ENCODE measurements around the gene CLEC16A. TPM values are rescaled to one million over a fixed set of nuclear protein-coding genes. Genes with fewer than 3 reads are reported as not detected.

The CLEC16A gene
- polyA plus RNA-seq, 1 experiment = 11.9 TPM

DNA sequence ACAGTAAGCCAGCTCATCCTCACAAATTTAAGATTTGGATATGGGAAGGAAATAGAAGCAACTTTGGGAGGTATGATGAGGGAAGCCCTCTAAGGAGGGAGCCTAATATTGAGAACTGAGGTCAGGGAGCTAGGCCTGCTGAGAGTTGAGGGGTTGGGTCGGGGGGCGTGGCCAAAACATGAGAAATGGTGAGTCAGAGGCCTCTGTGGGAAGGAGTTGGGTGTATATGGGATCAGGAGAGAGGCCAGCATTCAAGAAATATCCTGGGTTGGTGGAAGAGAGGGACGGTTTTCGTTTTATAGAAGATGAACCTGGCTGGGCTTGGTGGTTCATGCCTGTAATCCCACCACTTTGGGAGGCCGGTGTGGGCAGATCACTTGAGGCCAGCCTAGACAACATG, 48.4 kb downstream of the CLEC16A start:
- Histone ChIP-seq H3K27ac (ENCODE audit: low read depth, low read length) (peak overlapping the region; percentile 95), H3K4me3 (ENCODE audit: low read depth, low read length) (no peak overlapping the region), H3K9me3 (ENCODE audit: control insufficient read depth, insufficient read depth, low read length) (no peaks in the 10 kb centered on the region), H3K27me3 (ENCODE audit: control insufficient read depth, insufficient read depth, low read length) (no peaks in the 10 kb centered on the region)
- TF ChIP-seq, protein P1, sequence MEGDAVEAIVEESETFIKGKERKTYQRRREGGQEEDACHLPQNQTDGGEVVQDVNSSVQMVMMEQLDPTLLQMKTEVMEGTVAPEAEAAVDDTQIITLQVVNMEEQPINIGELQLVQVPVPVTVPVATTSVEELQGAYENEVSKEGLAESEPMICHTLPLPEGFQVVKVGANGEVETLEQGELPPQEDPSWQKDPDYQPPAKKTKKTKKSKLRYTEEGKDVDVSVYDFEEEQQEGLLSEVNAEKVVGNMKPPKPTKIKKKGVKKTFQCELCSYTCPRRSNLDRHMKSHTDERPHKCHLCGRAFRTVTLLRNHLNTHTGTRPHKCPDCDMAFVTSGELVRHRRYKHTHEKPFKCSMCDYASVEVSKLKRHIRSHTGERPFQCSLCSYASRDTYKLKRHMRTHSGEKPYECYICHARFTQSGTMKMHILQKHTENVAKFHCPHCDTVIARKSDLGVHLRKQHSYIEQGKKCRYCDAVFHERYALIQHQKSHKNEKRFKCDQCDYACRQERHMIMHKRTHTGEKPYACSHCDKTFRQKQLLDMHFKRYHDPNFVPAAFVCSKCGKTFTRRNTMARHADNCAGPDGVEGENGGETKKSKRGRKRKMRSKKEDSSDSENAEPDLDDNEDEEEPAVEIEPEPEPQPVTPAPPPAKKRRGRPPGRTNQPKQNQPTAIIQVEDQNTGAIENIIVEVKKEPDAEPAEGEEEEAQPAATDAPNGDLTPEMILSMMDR (IDR thresholded peaks at IDR 0.05; ENCODE audit: low read depth, low read length) = no peak
- peak; percentile 75 for DNase-seq (ENCODE audit: low read depth, low spot score)
- ChIA-PET CTCF (interaction anchor here (0.6 kb wide), 1 partner anchor 1015 kb away, joined by 3 read pairs; no protein-coding TSS in a partner anchor), POLR2A (interaction anchor here (2.2 kb wide), 1 partner anchor 112 kb away, joined by 5 read pairs; no protein-coding TSS in a partner anchor)

DNA sequence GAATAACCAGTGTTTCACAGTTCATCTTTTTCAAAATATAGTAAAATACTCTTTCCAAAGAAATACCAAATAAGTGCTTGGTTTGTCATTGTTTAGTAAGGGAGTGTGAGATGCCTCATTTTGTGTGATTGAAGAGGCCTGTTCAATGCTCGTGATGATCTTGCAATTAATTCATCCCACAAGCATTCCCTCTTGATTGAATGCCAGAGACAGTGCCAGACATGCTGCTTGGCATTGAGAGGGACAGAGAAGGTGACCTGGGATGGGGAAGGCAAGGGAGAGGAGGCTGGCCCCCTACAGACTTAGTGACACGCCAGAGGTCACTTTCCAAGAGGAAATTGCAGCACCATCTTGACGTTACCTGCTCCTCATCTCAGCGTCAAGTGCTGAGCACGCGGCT, 49.3 kb downstream of the CLEC16A start:
- H3K27me3 ChIP-seq (ENCODE audit: control insufficient read depth, insufficient read depth, low read length) = no peaks in the 10 kb centered on the region
- TF ChIP-seq, protein P1 (IDR thresholded peaks at IDR 0.05; ENCODE audit: low read depth, low read length) = no peak
- no peak overlapping the region for H3K27ac ChIP-seq (ENCODE audit: low read depth, low read length)
- no peaks in the 10 kb centered on the region for H3K9me3 ChIP-seq (ENCODE audit: control insufficient read depth, insufficient read depth, low read length)
- POLR2A ChIA-PET = interaction anchor here (2.2 kb wide), 1 partner anchor 111 kb away, joined by 5 read pairs; no protein-coding TSS in a partner anchor
- H3K4me3 ChIP-seq (ENCODE audit: low read depth, low read length) = no peak overlapping the region
- CTCF ChIA-PET = no interaction called here
- no peak for DNase-seq (ENCODE audit: low read depth, low spot score)

DNA sequence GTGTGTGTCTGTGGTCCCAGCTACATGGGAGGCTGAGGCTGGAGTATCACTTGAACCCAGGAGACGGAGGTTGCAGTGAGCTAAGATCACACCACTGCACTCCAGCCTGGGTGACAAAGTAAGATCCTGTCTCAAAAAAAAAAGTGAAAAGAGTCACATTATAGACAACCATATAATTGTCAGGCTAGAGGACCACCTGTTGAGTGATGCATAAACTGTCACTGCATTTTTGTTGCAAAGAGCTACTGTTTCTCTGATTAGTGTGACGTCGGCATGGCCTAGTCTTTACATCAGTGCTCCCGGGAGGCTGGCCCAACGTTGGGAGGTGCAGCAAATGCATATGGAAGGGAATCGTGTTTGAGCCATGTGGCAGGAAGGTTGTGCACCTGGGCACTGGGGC, 50.2 kb downstream of the CLEC16A start:
- TF ChIP-seq, protein P1 (IDR thresholded peaks at IDR 0.05; ENCODE audit: low read depth, low read length) = no peak
- POLR2A ChIA-PET = no interaction called here
- Histone ChIP-seq H3K4me3 (ENCODE audit: low read depth, low read length) (no peak overlapping the region), H3K27me3 (ENCODE audit: control insufficient read depth, insufficient read depth, low read length) (no peaks in the 10 kb centered on the region), H3K9me3 (ENCODE audit: control insufficient read depth, insufficient read depth, low read length) (no peaks in the 10 kb centered on the region), H3K27ac (ENCODE audit: low read depth, low read length) (no peak overlapping the region)
- no peak for DNase-seq (ENCODE audit: low read depth, low spot score)
- CTCF ChIA-PET = no interaction called here

DNA sequence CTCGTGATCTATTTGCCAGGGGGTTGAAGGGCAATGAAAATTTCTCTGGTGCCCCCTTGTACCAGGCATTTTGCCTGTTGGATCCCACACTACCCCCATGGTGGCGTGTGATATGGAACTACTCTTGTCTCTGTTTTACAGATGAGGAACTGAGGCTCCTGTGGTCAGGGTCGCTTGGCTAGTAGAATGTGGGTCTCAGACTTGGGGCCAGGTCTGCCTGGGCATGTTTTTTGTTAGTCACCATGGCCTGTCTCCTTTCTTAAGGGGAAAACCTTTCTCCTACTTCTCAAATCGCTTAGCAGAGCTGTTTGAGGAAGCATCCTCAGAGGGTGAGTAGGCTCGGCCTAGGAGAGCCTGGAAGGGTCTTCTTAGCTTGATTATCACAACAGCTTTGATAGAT, 51.2 kb downstream of the CLEC16A start:
- Histone ChIP-seq H3K27me3 (ENCODE audit: control insufficient read depth, insufficient read depth, low read length) (no peaks in the 10 kb centered on the region), H3K27ac (ENCODE audit: low read depth, low read length) (no peak overlapping the region), H3K9me3 (ENCODE audit: control insufficient read depth, insufficient read depth, low read length) (no peaks in the 10 kb centered on the region), H3K4me3 (ENCODE audit: low read depth, low read length) (no peak overlapping the region)
- DNase-seq (ENCODE audit: low read depth, low spot score) = no peak
- ChIA-PET POLR2A (no interaction called here), CTCF (interaction anchor here (0.6 to 0.9 kb wide), 2 partner anchors 32 to 100 kb away, joined by 3 read pairs; no protein-coding TSS in a partner anchor)
- TF ChIP-seq, protein P1 (IDR thresholded peaks at IDR 0.05; ENCODE audit: low read depth, low read length) = no peak

DNA sequence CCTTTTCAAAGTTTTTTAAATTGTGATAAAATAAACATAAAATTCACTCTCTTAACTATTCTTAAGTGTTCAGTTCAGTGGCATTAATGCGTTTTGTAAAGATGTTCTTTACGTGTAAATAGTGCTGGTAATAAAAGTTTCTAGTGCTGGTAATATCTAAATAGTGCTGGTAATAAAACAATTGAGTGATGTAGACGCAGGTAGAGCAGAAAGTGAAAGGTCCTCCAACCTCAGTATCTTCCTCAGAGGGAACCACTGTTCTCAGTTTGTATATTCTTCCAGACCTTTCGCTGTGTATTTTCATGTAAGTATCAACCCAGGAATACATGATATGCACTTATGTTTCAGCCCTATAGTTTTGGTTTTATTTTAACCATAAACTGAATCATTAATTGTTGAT, 53.1 kb downstream of the CLEC16A start:
- H3K27me3 ChIP-seq (ENCODE audit: control insufficient read depth, insufficient read depth, low read length) = no peaks in the 10 kb centered on the region

More for the DNA sequence above, 53.1 kb downstream of the CLEC16A start:
- DNase-seq (ENCODE audit: low read depth, low spot score) = no peak
- Histone ChIP-seq H3K9me3 (ENCODE audit: control insufficient read depth, insufficient read depth, low read length) (no peaks in the 10 kb centered on the region), H3K27ac (ENCODE audit: low read depth, low read length) (no peak overlapping the region), H3K4me3 (ENCODE audit: low read depth, low read length) (no peak overlapping the region)
- ChIA-PET POLR2A (no interaction called here), CTCF (no interaction called here)
- TF ChIP-seq, protein P1 (IDR thresholded peaks at IDR 0.05; ENCODE audit: low read depth, low read length) = no peak
